ENCODE measurements around the gene LYSMD4. TPM values are rescaled to one million over a fixed set of nuclear protein-coding genes. Genes with fewer than 3 reads are reported as not detected.

LYSMD4 gene
- polyA plus RNA-seq, 2 of the 4 experiments (the other 2 are of a cell fraction), result 3.8 to 6.0 TPM

DNA sequence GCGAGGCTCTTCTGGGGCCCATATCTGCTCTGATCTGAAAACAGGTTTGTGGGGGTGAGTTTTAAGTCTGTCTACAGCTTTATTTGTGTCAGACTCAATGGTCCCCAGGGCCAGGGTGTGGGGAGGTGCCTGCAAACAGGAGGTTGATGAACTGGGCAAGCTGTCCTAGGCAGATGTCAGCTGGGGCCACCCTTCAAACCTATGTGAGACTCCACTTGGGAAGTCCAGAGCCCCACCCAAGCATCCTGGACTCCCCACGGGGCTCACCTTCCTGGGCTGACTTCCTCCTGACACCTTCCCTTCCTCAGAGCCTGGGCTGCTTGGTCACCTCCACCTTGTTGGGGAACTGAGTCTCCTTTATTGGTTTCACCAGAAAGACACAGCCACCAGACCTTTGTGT lies 8.6 kb upstream of the LYSMD4 start:
- TF ChIP-seq SMC3 (IDR thresholded peaks at IDR 0.05) (no peak), JUN (IDR thresholded peaks at IDR 0.05) (no peak), FOSL2 (IDR thresholded peaks at IDR 0.05) (no peak), FOSL2 (CRISPR knock-in tag; IDR thresholded peaks at IDR 0.05) (no peak), ZNF302 (CRISPR knock-in tag; IDR thresholded peaks at IDR 0.05) (no peak), BHLHE40 (IDR thresholded peaks at IDR 0.05; ENCODE audit: low read depth, low read length) (no peak), CBX2 (IDR thresholded peaks at IDR 0.05; ENCODE audit: borderline replicate concordance, low read depth) (no peak), RNF2 (IDR thresholded peaks at IDR 0.05; ENCODE audit: borderline replicate concordance, low read depth) (no peak), ZC3H11A (IDR thresholded peaks at IDR 0.05) (no peak)
- TF ChIP-seq, protein P1, sequence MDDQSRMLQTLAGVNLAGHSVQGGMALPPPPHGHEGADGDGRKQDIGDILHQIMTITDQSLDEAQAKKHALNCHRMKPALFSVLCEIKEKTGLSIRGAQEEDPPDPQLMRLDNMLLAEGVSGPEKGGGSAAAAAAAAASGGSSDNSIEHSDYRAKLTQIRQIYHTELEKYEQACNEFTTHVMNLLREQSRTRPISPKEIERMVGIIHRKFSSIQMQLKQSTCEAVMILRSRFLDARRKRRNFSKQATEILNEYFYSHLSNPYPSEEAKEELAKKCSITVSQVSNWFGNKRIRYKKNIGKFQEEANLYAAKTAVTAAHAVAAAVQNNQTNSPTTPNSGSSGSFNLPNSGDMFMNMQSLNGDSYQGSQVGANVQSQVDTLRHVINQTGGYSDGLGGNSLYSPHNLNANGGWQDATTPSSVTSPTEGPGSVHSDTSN (IDR thresholded peaks at IDR 0.05), result no peak
- TF ChIP-seq, protein P2, sequence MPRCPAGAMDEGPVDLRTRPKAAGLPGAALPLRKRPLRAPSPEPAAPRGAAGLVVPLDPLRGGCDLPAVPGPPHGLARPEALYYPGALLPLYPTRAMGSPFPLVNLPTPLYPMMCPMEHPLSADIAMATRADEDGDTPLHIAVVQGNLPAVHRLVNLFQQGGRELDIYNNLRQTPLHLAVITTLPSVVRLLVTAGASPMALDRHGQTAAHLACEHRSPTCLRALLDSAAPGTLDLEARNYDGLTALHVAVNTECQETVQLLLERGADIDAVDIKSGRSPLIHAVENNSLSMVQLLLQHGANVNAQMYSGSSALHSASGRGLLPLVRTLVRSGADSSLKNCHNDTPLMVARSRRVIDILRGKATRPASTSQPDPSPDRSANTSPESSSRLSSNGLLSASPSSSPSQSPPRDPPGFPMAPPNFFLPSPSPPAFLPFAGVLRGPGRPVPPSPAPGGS (IDR thresholded peaks at IDR 0.05), result no peak
- TF ChIP-seq, protein P3, sequence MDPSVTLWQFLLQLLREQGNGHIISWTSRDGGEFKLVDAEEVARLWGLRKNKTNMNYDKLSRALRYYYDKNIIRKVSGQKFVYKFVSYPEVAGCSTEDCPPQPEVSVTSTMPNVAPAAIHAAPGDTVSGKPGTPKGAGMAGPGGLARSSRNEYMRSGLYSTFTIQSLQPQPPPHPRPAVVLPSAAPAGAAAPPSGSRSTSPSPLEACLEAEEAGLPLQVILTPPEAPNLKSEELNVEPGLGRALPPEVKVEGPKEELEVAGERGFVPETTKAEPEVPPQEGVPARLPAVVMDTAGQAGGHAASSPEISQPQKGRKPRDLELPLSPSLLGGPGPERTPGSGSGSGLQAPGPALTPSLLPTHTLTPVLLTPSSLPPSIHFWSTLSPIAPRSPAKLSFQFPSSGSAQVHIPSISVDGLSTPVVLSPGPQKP (IDR thresholded peaks at IDR 0.05; ENCODE audit: low read depth, low read length), result no peak
- TF ChIP-seq, protein P4, sequence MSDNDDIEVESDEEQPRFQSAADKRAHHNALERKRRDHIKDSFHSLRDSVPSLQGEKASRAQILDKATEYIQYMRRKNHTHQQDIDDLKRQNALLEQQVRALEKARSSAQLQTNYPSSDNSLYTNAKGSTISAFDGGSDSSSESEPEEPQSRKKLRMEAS (IDR thresholded peaks at IDR 0.05), result no peak
- ATAC-seq (no peak), FAIRE-seq (no peak), DNase-seq (ENCODE audit: low read depth in 1 of 2, low spot score in 1 of 2) (no peak)
- CTCF ChIA-PET, result interaction anchor here (0.9 to 4.0 kb wide), 3 partner anchors 10 to 38 kb away, joined by 3 to 30 read pairs (median 10); no protein-coding TSS in a partner anchor
- H3K4me1 ChIP-seq, result no peaks in the 10 kb centered on the region
- no peaks in the 10 kb centered on the region for H3K9me3 ChIP-seq
- no peak overlapping the region for H3K27ac ChIP-seq
- H3K4me2 ChIP-seq, result no peak overlapping the region
- H3K4me3 ChIP-seq, result no peak overlapping the region
- POLR2A ChIA-PET, result no interaction called here
- 60% methylated on average over 2 of the region's 2 CpGs for WGBS (ENCODE audit: missing lambda C conversion rate)

DNA sequence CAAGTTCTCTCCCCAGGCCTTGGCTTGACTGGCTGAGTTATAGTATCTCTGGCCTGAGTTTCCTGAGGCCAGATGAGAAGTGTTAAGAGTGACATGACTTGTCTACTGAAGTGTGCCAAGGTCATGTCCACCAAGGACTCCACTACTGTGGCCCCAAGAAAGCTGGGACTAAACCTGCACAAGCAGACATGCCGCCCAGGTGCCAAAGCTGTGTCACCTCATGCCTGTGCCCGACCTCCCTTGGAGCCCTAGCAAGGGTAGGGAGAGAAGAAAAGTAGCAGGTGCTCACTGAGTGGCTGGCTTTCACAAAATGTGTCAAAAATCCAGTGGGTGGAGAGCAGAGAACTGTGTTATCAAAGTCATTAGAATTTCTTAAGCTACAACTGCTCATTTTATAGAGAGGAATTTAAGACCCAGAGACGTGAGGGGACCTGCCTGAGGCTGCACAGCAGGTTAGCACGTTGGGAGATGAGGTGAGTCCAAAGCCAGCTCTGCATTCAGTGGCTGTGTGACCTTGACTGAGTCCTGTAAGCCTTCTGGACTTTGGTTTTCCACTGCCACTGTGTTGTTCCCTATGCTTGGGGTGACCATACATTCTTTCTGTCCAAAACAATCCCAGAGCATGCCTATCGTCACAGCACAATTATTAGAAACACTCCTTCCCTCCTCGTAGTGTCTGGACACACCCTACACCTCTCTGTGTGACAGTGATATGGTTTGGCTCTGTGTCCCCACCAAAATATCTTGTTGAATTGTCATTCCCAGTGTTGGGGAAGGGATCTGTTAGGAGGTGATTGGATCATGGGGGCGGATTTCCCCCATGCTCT lies 5.0 kb upstream of the LYSMD4 start:
- 40% methylated on average over 7 of the region's 7 CpGs for WGBS (ENCODE audit: missing lambda C conversion rate)
- ChIA-PET CTCF (interaction anchor here (0.5 to 4.3 kb wide), 5 partner anchors 13 to 107 kb away, joined by 3 to 18 read pairs (median 3); no protein-coding TSS in a partner anchor), POLR2A (no interaction called here)
- peaks cover 4% of the 10 kb centered on the region; the same call in 1 of the 3 replicates for H3K4me1 ChIP-seq
- no peak for FAIRE-seq
- no peak overlapping the region for H3K4me2 ChIP-seq
- ATAC-seq, result no peak
- no peak overlapping the region for H3K4me3 ChIP-seq
- H3K9me3 ChIP-seq, result no peaks in the 10 kb centered on the region
- TF ChIP-seq CBX8 (IDR thresholded peaks at IDR 0.05) (no peak), HOXB5 (CRISPR knock-in tag; IDR thresholded peaks at IDR 0.05) (no peak)
- no peak for DNase-seq (ENCODE audit: low read depth in 1 of 2, low spot score in 1 of 2)
- H3K27ac ChIP-seq, result no peak overlapping the region

DNA sequence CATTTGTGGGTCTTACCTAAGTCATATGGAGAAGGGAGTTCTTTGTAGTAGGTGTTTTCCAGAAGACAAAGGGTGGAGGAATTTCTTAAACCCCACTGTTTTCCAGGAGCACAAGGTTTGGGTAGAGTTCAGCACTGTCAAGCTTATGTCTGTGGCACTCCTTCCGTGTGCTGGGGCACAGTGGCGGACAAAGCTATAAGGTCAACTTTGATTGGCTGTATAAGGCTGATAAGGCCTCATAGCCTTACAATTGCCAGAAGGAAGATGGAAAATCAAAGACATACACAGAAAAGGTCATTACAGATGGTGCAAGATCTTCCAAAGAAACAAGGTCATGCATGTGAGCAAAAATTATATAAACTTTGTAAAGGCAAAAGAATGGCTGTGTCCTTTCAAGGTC lies 3.5 kb upstream of the LYSMD4 start:
- Histone ChIP-seq H3K4me3 (no peak overlapping the region), H3K9me3 (no peaks in the 10 kb centered on the region), H3K4me2 (no peak overlapping the region), H3K27ac (no peak overlapping the region), H3K4me1 (peaks cover 10% of the 10 kb centered on the region; the same call in 1 of the 3 replicates)
- FAIRE-seq (no peak), ATAC-seq (no peak), DNase-seq (ENCODE audit: low read depth in 1 of 2, low spot score in 1 of 2) (no peak)
- 67% methylated on average over 2 of the region's 2 CpGs for WGBS (ENCODE audit: missing lambda C conversion rate)
- ChIA-PET POLR2A (no interaction called here), CTCF (interaction anchor here (2.5 to 4.3 kb wide), 3 partner anchors 17 to 33 kb away, joined by 10 to 18 read pairs (median 16); no protein-coding TSS in a partner anchor)
- TF ChIP-seq SMC3 (IDR thresholded peaks at IDR 0.05) (no peak), EHF (CRISPR knock-in tag; IDR thresholded peaks at IDR 0.05) (no peak), JUN (IDR thresholded peaks at IDR 0.05) (no peak), ZNF302 (CRISPR knock-in tag; IDR thresholded peaks at IDR 0.05) (no peak), MAZ (IDR thresholded peaks at IDR 0.05; ENCODE audit: borderline replicate concordance, low read depth, low read length) (no peak), JUNB (IDR thresholded peaks at IDR 0.05) (no peak), ZSCAN20 (CRISPR knock-in tag; IDR thresholded peaks at IDR 0.05) (no peak), MYC (IDR thresholded peaks at IDR 0.05; ENCODE audit: borderline replicate concordance, low read length) (no peak), KDM1A (IDR thresholded peaks at IDR 0.05; ENCODE audit: low read depth) (no peak), CBX8 (IDR thresholded peaks at IDR 0.05) (no peak), RCOR1 (IDR thresholded peaks at IDR 0.05; ENCODE audit: low read depth, low read length) (no peak), HEYL (CRISPR knock-in tag; IDR thresholded peaks at IDR 0.05) (no peak), EP300 (IDR thresholded peaks at IDR 0.05) (no peak), POLR2AphosphoS2 (conservative IDR thresholded peaks at IDR 0.05; ENCODE audit: low read length) (no peak), HOXB5 (CRISPR knock-in tag; IDR thresholded peaks at IDR 0.05) (no peak)
- TF ChIP-seq, protein P3 (IDR thresholded peaks at IDR 0.05; ENCODE audit: low read depth, low read length), result no peak
- TF ChIP-seq, protein P2 (IDR thresholded peaks at IDR 0.05), result no peak
- TF ChIP-seq, protein P1 (IDR thresholded peaks at IDR 0.05), result no peak
